Measurements from ENCODE around the gene SLC26A2.
A peak's percentile ranks its signal among the peaks of the same experiment; 100 is the strongest.

SLC26A2 gene

DNA sequence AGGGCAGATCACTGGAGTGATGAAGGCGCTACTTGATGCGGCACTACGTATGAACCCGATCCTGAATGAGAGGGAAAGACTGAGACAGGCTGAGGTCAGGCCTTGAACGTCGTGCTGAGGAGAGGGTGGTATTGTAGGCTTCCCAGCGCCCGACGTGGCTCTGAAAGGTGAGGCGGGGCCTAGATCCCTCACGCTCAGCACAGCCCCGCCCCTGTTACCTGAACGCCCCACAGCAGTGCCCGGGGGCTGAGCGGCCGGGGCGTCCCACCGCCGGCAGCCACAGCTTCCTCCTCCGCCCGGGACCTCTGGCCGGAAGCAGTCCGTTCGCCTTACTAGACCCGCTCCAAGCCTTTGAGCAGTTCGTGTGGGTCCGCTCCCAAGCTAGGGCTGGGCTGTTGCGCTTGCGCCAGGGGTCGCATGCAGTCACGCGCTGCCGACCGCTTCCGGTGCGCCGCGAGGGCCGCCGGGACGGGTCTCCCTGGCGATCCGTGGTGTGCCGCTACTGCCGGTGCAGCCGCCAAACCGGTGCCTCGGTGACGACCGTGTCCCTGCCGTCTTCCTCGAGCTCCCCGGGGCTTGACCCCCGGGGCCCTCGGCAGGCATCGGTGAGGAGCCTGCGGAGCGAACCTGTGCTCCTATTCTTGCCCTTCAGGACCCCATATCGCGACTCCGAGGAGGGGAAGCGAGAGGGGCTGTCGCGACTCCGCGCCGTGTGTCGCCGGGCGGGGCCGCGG is 39.9 kb downstream of the SLC26A2 start, which contains the start of the genes HMGXB3 and TIGD6:
HMGXB3 (plus strand) TSS at position 484 of the 734 bp plus-strand sequence. CDS start 4,114 bp downstream, outside the sequence.
TIGD6 (minus strand) TSS at position 399 of the 734 bp plus-strand sequence. CDS start 4,306 bp downstream, outside the sequence.
- Histone ChIP-seq H3K4me3 (ENCODE audit: insufficient read length, low read depth) (peak within 1 kb of the TSS; percentile 92), H3K27me3 (ENCODE audit: insufficient read depth, insufficient read length) (no peaks in the 10 kb centered on the region), H3K9me3 (ENCODE audit: insufficient read depth, low read length) (no peaks in the 10 kb centered on the region), H3K9ac (ENCODE audit: insufficient read length, low read depth) (peak within 1 kb of the TSS; percentile 94), H3K36me3 (ENCODE audit: insufficient read depth, insufficient read length, low read length) (peaks cover 20% of the 10 kb centered on the region), H3K4me1 (ENCODE audit: insufficient read depth, insufficient read length) (peaks cover 2% of the 10 kb centered on the region)
- peak; percentile 84 for DNase-seq (ENCODE audit: low read depth, low spot score)
- TF ChIP-seq SUZ12 (IDR thresholded peaks at IDR 0.05; ENCODE audit: extremely low read depth, insufficient read depth, insufficient read length) (no peak), YY1 (IDR thresholded peaks at IDR 0.05; ENCODE audit: insufficient read depth, insufficient read length) (no peak), ZNF274 (IDR thresholded peaks at IDR 0.05; ENCODE audit: low read depth, low read length) (no peak)

DNA sequence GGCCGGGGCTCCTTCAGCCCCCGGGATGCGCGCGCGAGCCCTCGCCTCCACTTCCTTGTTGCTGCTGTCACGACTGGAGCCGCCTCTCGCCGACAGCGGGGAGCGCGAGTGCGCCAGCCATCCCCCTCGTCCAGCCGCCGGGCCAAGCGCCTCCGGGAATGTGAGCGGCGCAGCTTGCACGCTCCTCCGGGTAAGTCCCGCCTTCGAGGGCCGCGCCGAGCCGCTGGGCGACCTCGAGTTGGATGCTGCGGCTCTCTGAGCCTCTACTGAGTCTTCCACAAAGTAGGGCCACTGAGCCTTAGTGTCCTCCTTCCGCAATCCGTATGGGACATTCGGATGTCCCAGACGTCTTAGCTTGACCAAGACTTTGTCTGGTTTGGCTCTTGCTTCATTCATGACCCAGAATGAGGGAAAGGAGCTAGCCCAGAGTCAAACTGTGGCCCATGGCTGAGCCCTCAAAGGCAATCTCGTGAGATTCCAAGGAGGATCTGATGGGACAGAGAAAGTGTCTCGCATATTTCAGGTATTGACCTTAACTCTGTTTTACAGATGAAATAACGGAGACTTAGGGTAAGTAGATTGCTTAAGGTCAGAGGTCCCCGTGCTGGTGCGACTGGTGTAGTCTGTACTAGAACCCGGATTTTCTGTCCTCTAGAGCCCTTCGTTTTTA is 40.6 kb downstream of the SLC26A2 start:
- H3K27me3 ChIP-seq (ENCODE audit: insufficient read depth, insufficient read length): no peaks in the 10 kb centered on the region
- H3K36me3 ChIP-seq (ENCODE audit: insufficient read depth, insufficient read length, low read length): peaks cover 26% of the 10 kb centered on the region
- no peak for DNase-seq (ENCODE audit: low read depth, low spot score)
- peaks cover 2% of the 10 kb centered on the region for H3K4me1 ChIP-seq (ENCODE audit: insufficient read depth, insufficient read length)
- no peak for TF ChIP-seq ZNF274 (IDR thresholded peaks at IDR 0.05; ENCODE audit: low read depth, low read length)
- no peak for TF ChIP-seq SUZ12 (IDR thresholded peaks at IDR 0.05; ENCODE audit: extremely low read depth, insufficient read depth, insufficient read length)
- TF ChIP-seq YY1 (IDR thresholded peaks at IDR 0.05; ENCODE audit: insufficient read depth, insufficient read length): no peak
- H3K4me3 ChIP-seq (ENCODE audit: insufficient read length, low read depth): peak overlapping the region; percentile 92
- H3K9ac ChIP-seq (ENCODE audit: insufficient read length, low read depth): peak overlapping the region; percentile 94
- H3K9me3 ChIP-seq (ENCODE audit: insufficient read depth, low read length): no peaks in the 10 kb centered on the region

DNA sequence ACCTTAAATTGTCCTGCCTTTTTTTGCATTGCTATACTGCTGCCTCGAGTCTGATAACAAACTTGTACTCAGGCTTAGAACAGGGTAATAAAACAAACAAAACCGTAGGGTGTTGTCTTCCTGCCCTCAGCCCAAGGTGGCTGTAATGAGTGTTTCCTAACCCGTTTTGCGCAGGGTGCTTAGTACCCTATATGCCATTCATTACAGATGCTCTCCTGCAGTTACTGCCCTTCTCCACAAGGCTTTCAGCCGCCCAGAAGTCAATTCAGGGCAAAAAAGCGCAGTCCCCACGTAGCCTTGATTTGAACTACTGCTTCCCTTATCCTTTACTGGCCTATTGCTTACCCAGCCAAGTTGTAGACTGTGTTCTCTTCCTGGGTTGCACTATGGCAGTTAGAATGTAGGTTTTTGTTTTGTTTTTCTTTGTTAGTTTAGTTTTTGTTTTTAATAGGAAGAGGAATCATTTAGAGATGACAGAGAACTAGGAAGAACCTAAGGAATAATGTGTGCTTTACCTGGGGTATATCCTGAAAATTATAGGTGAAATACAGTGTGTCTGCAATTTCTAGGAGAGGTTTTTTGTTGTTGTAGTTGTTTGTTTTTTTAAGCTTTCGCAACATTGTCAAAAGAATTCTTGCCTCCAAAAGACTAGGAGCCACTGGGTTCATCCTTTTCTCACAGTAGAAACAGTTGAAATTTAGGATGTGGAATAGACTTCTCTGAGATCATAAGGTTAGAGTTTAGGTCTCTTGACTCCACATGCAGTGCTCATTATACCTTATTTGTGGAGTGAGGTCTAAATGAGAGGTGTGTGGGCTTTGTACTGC is 41.3 kb downstream of the SLC26A2 start:
- no peak for TF ChIP-seq SUZ12 (IDR thresholded peaks at IDR 0.05; ENCODE audit: extremely low read depth, insufficient read depth, insufficient read length)
- Histone ChIP-seq H3K36me3 (ENCODE audit: insufficient read depth, insufficient read length, low read length) (peaks cover 33% of the 10 kb centered on the region), H3K4me3 (ENCODE audit: insufficient read length, low read depth) (peak overlapping the region; percentile 92), H3K9me3 (ENCODE audit: insufficient read depth, low read length) (no peaks in the 10 kb centered on the region), H3K9ac (ENCODE audit: insufficient read length, low read depth) (peak overlapping the region; percentile 94), H3K4me1 (ENCODE audit: insufficient read depth, insufficient read length) (peaks cover 2% of the 10 kb centered on the region), H3K27me3 (ENCODE audit: insufficient read depth, insufficient read length) (no peaks in the 10 kb centered on the region)
- DNase-seq (ENCODE audit: low read depth, low spot score): no peak

DNA sequence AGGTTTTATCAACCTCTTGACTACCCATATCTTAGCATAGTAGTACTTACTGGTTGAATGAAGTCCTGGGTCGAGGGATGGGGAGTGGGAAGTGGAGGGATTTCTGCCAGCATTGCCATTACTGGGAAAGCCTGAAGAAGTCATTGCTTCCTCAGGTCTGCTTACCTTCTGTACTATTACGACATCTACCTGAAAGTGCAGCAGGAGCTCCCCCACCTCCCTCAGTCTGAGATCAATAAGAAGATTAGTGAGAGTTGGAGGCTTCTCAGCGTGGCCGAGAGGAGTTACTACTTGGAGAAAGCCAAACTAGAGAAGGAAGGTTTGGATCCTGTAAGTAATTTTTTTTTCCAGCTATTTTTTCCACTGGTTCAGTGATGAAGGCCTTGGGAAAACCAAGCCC is 45.8 kb downstream of the SLC26A2 start:
- peaks cover 71% of the 10 kb centered on the region for H3K36me3 ChIP-seq (ENCODE audit: insufficient read depth, insufficient read length, low read length)
- H3K9ac ChIP-seq (ENCODE audit: insufficient read length, low read depth): no peak overlapping the region
- no peaks in the 10 kb centered on the region for H3K4me1 ChIP-seq (ENCODE audit: insufficient read depth, insufficient read length)
- no peak for DNase-seq (ENCODE audit: low read depth, low spot score)
- H3K27me3 ChIP-seq (ENCODE audit: insufficient read depth, insufficient read length): no peaks in the 10 kb centered on the region
- no peaks in the 10 kb centered on the region for H3K9me3 ChIP-seq (ENCODE audit: insufficient read depth, low read length)
- no peak overlapping the region for H3K4me3 ChIP-seq (ENCODE audit: insufficient read length, low read depth)
- TF ChIP-seq YY1 (IDR thresholded peaks at IDR 0.05; ENCODE audit: insufficient read depth, insufficient read length) (no peak), ZNF274 (IDR thresholded peaks at IDR 0.05; ENCODE audit: low read depth, low read length) (no peak), SUZ12 (IDR thresholded peaks at IDR 0.05; ENCODE audit: extremely low read depth, insufficient read depth, insufficient read length) (no peak)

DNA sequence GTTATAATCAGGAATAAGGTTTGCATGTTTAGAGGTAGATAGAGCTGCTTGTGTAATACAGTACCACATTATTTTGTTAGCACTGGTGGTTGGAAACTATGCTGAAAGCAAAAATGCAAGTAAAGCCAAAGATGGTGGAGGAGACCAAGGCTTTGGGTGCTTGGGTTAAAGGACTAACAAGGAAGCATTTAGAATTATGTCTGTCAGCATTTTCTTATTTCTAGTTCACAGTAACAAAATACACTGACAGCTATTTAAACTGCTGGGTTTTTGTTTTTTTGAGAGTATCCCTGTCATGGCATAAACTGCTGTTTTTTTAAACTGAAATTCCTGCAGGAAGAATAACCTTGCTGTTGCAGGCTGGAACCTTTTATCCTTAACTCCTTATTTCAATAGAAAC is 46.5 kb downstream of the SLC26A2 start:
- Histone ChIP-seq H3K9ac (ENCODE audit: insufficient read length, low read depth) (no peak overlapping the region), H3K4me3 (ENCODE audit: insufficient read length, low read depth) (no peak overlapping the region), H3K36me3 (ENCODE audit: insufficient read depth, insufficient read length, low read length) (peaks cover 76% of the 10 kb centered on the region), H3K27me3 (ENCODE audit: insufficient read depth, insufficient read length) (no peaks in the 10 kb centered on the region), H3K9me3 (ENCODE audit: insufficient read depth, low read length) (no peaks in the 10 kb centered on the region), H3K4me1 (ENCODE audit: insufficient read depth, insufficient read length) (no peaks in the 10 kb centered on the region)
- no peak for DNase-seq (ENCODE audit: low read depth, low spot score)
- no peak for TF ChIP-seq SUZ12 (IDR thresholded peaks at IDR 0.05; ENCODE audit: extremely low read depth, insufficient read depth, insufficient read length)
- no peak for TF ChIP-seq YY1 (IDR thresholded peaks at IDR 0.05; ENCODE audit: insufficient read depth, insufficient read length)
- TF ChIP-seq ZNF274 (IDR thresholded peaks at IDR 0.05; ENCODE audit: low read depth, low read length): no peak

DNA sequence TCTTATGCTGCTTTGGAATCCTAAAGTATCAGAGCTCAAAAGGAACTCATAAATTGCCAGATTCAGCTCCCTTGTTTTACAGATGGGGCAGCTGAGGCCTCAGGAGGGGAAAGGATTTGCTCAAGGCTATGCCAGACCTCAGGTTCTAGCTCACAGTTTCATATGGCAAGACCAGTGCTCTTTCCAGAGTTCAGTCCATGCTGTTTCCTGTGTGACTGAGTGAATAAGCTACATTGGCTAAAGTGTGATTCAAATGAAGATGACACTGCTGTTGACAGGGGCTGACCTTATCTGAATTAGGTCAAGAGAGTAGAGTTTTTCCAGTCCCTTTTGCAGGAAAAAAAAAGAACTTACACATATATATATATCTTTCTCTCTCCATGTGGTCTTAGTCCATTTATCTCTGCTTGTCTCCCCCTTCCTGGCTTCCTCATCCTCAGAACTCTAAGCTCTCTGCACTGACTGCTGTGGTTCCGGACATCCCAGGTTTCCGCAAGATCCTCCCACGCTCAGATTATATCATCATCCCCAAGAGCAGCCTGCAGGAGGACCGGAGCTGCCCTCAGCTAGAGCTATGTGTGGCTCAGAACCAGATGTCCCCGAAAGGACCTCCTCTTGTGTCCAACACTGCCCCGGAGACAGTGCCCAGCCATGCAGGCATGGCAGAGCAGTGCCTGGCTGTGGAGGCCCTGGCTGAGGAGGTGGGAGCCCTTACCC is 49.3 kb downstream of the SLC26A2 start:
- no peak for TF ChIP-seq ZNF274 (IDR thresholded peaks at IDR 0.05; ENCODE audit: low read depth, low read length)
- TF ChIP-seq YY1 (IDR thresholded peaks at IDR 0.05; ENCODE audit: insufficient read depth, insufficient read length): no peak
- TF ChIP-seq SUZ12 (IDR thresholded peaks at IDR 0.05; ENCODE audit: extremely low read depth, insufficient read depth, insufficient read length): no peak
- H3K9ac ChIP-seq (ENCODE audit: insufficient read length, low read depth): no peak overlapping the region
- H3K27me3 ChIP-seq (ENCODE audit: insufficient read depth, insufficient read length): no peaks in the 10 kb centered on the region
- no peaks in the 10 kb centered on the region for H3K9me3 ChIP-seq (ENCODE audit: insufficient read depth, low read length)
- peaks cover 83% of the 10 kb centered on the region for H3K36me3 ChIP-seq (ENCODE audit: insufficient read depth, insufficient read length, low read length)
- no peak for DNase-seq (ENCODE audit: low read depth, low spot score)
- H3K4me1 ChIP-seq (ENCODE audit: insufficient read depth, insufficient read length): no peaks in the 10 kb centered on the region
- H3K4me3 ChIP-seq (ENCODE audit: insufficient read length, low read depth): no peak overlapping the region
